Activated CD8-positive, alpha-beta memory T cell treated with anti-CD3 and anti-CD28 coated beads, Interleukin-2, amount 50 U/mL, for 24 hours (primary cell): ENCODE data around the gene UNC13D.

Experiments
- DNase-seq: peaks from one replicate; pipeline ENCODE4 v3.0.0-alpha.2; 2020; ENCODE audit errors: extremely low read depth

The UNC13D gene

DNA sequence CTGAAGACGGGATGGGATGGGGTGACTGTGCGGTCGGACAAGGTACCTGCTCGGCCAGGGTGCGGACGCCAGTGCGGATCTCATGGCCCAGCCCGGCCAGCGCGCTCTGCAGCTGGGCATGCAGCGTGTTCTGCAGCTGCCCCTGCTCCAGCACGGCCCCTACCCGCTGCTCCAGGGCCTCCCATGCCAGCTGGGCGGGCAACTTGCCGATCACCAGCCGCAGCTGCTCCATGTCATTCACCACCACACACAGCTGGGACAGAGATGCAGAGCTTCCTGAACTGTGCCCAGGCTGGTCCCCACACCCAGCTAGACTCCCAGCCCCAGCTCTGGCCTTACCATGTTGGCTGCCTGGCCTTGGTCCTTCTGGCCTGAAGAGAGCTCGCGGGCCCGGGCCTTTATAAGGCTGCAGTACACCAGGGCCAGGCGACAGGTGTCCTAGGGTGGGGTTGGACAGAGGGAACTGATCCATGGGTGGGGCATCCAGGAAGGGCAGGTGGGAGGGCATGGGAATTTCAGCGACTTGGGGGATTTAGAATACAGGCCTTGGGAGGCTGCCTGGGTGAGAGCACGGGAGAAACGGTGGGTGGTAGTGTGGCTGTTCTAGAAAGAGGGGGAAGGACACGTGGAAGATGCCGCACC is 9.8 kb downstream of the UNC13D start:
- DNase-seq: no peak

DNA sequence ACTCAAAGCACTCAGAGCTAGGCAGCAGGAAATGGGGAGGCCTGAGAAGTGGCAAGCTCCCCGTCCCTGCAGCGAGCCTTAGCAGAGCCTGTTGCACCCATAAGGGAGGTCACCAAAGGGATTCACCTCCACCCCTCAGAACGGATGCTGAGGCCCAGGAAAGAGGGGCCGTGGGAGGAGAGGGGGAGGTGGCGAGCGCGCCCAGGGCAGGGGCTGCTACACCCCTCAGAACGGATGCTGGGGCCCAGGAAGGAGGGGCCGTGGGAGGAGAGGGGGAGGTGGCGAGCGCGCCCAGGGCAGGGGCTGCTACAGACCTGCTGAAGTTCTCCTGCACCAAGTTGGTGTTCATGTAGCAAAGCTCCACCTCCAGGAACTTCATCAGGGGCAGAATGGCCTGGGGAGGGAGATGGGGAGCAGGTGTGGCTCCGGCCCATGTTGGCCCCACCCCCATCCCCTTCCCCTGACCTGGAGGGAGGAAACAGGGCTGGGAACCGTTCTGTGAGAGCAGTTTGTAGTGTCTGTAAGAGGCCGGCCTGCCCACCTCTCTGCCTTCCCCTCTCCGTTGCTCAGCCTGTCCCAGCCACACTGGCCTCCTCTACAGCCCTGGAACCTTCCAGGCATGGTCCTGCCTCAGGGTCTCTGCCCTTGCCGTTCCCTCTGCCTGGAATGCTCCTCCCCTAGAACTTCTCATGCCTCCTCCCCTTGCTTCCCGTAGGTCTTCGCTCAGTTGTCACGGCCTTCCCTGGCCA is 11.4 kb downstream of the UNC13D start:
- DNase-seq: no peak

GRCh38 chr17:75832164-75832651 is 12.0 kb downstream of the UNC13D start:
- DNase-seq: peak; percentile 35

DNA sequence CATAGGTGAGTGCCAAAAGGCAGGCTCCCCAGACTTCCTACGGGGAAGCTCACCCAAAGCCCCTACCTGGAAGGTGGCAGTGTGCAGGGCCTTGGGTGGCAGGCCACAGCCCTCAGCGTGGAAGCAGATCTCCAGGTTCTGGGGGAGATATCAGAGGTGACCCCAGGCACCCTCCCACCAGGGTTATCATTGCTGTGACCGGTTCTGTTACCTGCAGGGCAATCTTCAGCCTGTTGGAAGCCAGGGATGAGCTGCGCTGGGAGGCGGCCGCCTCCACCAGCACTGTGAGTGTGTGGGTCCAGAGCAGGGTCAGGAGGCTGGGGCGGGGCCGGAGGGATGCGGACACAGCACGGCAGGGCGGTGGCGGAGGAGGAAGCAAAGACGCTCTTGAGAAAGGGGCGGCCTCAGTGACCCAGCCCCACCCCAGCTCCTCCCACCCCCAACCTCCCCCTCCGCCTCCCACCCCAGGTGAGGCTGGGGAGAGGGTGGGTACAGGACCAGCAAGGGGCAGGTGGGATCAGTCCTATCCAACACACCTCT is 13.1 kb downstream of the UNC13D start:
- no peak for DNase-seq

DNA sequence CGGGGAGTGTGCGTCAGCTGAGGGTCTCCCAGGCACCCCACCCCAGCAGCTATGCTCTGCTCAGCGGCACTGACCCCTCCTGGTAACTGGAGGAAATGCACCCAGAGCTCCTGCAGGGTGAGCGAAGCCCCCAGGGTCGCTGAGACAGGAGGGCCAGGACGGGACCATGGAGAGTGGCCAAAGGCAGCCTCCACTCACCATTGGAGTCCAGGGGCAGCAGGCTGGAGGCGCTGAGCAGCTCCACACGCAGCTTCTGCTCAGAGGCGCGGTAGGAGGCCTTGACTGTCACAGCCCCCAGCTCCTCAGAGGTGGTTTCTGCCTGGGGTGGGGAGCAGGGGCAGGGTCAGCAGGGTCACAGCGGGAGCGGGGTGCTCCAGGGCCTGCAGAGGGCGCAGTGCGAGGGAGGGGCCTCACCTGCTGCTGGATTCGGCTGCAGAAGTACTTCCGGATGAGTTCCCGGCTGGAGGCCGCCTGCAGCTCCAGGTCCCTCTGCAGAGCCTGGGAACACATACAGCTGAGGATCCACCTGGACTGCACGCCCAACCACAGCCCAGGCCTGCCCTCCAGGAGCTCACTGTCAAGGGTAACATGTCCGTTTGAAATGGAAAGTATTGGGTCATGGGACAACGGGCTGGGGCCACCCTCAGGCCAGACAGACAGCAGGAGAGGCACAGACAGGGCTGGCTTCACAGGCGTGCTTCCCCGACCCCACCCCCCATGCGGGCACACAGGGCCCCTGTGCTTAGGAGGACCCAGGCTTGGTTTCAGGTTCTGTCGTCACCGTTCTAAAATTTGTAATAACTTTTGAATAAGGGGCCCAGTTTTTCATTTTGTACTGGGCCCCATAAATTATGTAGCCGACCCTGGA is 13.8 kb downstream of the UNC13D start:
- no peak for DNase-seq

DNA sequence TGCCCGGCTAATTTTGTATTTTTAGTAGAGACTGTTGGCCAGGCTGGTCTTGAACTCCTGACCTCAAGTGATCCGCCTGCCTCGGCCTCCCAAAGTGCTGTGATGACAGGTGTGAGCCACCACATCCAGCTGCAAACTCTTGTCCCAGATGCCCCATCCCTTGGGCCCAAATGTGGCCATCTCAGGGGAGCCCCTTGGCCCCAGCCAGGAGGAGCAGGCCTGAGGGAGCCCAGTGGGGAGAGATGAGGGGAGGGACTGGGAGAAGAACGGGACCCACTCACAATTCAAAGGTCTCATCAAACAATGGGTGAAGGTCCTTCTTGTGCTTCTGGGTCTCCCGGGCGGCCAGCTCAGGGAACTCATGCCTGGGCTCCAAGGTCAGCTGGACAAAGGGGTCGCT is 14.5 kb downstream of the UNC13D start:
- DNase-seq: no peak

GRCh38 chr17:75828741-75829140 is 15.5 kb downstream of the UNC13D start:
- DNase-seq: no peak

- DNase-seq: no peak
These were observed 16.2 kb downstream of the UNC13D start for GRCh38 chr17:75828076-75828400.

GRCh38 chr17:75827308-75828075 is 16.7 kb downstream of the UNC13D start:
- DNase-seq: peak; percentile 46

DNA sequence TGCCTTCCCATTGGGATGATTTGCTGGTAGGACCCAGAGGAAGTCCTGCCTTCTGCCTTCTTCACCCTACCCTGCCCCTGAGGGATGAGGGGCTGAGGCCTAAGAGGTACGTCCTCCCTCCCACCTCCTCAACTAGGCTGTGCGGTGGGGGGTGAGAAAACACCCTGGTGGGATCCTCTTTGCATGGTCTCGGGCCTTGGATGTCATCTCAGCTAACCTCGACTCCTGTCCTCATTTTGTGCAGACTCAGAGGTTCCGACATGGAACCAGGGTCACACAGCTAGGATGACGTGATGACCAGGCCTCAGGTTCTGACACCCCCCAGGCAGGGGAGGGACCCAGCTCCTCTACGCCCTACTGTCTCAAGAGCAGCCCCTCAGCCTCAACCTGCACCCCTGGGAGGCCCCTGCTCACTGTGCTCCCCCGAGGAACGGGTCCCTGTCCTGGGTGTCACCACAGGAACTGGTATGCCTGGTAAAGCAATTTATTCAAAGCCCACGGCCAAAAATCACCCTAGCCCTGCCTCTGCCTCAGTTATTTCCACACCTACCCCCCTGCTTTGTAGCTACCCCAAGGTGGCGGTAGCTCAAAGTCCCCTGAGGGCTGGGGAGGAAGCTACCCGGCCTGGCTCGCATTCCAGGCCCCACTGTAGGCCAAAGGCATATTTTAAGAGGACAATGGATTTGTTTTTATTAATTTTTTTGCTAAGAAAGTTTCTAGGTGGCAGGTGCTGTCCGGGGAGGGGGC is 17.5 kb downstream of the UNC13D start:
- no peak for DNase-seq

DNA sequence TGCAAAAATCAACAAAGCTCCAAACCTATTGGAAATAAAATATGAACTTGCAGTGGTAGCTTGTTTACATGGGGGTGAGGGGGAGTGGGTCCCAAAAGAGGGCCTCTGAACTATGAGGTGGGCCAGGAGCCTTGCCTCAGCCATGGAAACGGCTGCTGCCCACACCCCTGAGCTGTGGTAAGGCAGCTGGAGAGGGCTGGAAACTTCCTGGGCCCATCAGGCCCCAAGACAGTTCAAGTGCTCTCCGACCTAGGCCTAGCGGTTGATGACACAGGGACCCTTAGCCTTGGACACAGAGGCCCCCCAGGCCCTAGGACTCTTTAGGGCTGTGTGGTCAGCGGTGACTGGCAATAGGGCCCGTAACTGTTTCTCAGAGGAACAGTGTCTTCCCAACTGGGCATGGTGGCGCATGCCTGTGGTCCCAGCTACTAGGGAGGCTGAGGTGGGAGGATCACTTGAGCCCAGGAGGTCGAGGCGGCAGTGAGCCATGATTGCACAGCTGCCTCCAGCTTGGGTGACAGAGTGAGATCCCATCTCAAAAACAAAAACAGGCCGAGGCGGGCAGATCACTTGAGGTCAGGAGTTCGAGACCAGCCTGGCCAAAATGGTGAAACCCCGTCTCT is 18.3 kb downstream of the UNC13D start:
- no peak for DNase-seq

DNA sequence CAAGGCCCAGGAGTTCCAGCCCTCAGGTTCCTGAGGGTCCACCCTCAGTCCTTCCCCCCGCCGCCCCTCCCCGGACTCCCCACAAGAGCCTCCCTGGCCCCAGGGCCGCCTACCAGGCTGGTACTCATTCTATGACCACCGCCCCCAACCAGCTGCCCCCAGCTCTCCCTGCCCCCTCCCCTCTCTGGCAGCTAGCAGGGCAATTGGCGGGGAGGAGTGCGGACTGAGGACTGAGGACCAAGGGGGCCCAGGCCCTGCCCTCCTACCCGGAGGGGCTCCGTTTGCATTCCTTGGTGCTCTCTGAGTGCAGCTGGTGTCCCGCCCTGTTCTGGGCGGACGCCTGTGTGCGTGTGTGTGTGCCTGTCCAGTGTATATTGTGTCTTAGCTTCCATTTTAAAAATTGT is 19.1 kb downstream of the UNC13D start:
- no peak for DNase-seq

- DNase-seq: no peak
These were observed 19.5 kb downstream of the UNC13D start for GRCh38 chr17:75824666-75825065.

GRCh38 chr17:75824050-75824552 is 20.1 kb downstream of the UNC13D start:
- no peak for DNase-seq

DNA sequence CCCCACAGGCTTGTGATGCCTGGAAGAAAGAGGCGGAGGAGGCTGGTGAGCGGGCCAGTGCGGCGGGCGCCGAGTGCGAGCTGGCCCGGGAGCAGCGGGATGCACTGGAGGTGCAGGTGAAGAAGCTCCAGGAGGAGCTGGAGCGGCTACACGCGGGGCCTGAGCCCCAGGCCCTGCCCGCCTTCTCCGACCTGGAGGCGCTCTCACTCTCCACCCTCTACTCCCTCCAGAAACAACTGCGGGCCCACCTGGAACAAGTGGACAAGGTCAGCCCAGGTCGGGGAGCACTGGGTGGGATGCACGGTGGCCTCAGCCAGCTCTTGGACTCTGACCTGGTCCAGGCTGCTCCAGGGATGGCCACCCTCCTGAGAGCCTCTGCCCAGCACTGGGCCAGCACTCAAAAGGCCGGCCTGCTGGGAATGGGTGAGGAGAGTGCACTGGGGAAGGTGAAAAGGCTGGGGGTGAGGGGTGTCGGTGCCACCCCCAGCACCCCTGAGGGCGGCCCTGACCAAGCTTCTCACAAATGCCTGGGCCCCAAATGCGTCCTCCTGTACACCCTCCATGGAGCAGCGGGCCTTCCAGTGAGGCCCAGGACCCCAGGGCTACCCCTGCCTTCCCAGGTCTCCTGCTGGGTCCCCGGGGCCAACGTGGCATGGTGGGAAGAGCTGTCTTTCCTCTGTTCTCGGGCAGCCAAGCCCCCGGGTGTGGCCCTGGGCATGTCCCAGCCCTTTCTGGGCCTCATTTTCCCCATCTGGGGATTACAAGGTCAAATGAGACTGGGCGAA is 20.8 kb downstream of the UNC13D start:
- no peak for DNase-seq

- no peak for DNase-seq
These were observed 21.4 kb downstream of the UNC13D start for GRCh38 chr17:75822800-75823166.

DNA sequence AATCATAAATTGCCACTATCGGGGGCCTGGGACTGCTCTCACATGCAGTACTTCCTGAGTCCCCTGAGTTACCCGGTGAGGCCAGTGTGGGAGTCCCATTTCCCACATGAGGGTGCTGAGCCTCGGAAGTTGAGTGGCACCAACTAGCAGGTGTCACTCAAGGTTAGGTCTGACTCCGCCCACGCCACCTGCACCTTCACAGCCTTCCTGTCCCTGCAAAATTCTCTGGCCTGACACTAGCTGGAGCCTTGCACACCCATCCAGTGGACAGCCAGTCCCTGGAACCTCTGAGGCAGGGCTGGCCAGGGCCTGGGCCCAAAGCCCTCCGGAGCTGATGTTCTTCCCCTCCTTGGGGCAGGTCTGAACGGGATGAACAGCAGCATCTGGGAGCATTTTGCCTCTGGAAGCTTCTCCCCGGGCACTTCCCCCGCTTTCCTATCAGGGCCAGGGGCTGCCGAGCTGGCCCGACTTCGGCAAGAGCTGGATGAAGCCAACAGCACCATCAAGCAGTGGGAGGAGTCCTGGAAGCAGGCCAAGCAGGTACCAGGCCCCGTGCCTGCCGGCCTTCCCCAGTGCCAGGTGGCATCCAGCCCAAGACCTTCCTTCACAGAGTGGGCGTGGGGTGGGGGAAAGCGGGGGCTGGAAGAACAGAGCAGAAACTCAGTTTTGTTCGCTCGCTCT is 21.9 kb downstream of the UNC13D start:
- DNase-seq: no peak

- no peak for DNase-seq
These were observed 22.7 kb downstream of the UNC13D start for GRCh38 chr17:75821552-75821951.
